OCI-LY1 (cell line): ENCODE results near the gene ARL8B.

Experiments used
- H2AFZ ChIP-seq: fragments of 200-600 bp; sonication (generic), shearing (Covaris generic); 2 replicates; pipeline ENCODE4 v1.6.0; 2014; ENCODE audit warnings: antibody characterized with exemption, mild to moderate bottlenecking, low read length
- H3F3A ChIP-seq: fragments of 200-600 bp; sonication (generic), shearing (Covaris generic); 2 replicates; pipeline ENCODE4 v1.6.0; 2014; ENCODE audit warnings: mild to moderate bottlenecking, antibody characterized with exemption, low read length, moderate library complexity; ENCODE audit not compliant: insufficient read depth
- H3K27ac ChIP-seq: fragments of 200-600 bp; sonication (generic); 2 replicates; pipeline ENCODE4 v1.5.1; 2014; ENCODE audit warnings: low read length, mixed run types, mild to moderate bottlenecking, low read depth; ENCODE audit not compliant: poor library complexity, severe bottlenecking
- H3K27me3 ChIP-seq: fragments of 200-600 bp; sonication (generic); 2 replicates; pipeline ENCODE4 v1.6.0; 2014; ENCODE audit warnings: antibody characterized with exemption, mild to moderate bottlenecking, low read length, moderate library complexity; ENCODE audit not compliant: insufficient read depth
- H3K36me3 ChIP-seq: fragments of 200-600 bp; sonication (generic); 2 replicates; pipeline ENCODE4 v1.6.1; 2014; ENCODE audit warnings: mild to moderate bottlenecking, antibody characterized with exemption, low read length, moderate library complexity, mixed read lengths; ENCODE audit not compliant: insufficient read depth
- H3K4me1 ChIP-seq: fragments of 200-600 bp; sonication (generic); 2 replicates; pipeline ENCODE4 v1.5.1; 2014; ENCODE audit warnings: mild to moderate bottlenecking, low read length, moderate library complexity; ENCODE audit not compliant: insufficient read depth, severe bottlenecking
- H3K4me2 ChIP-seq: fragments of 200-600 bp; sonication (generic), shearing (Covaris generic); 2 replicates; pipeline ENCODE4 v1.6.1; 2014; ENCODE audit warnings: low read length
- H3K4me3 ChIP-seq: fragments of 200-600 bp; sonication (generic); 2 replicates; pipeline ENCODE4 v1.5.1; 2014; ENCODE audit warnings: low read length, low read depth, mild to moderate bottlenecking, mixed read lengths; ENCODE audit not compliant: poor library complexity, severe bottlenecking
- H3K79me2 ChIP-seq: fragments of 200-600 bp; shearing (Covaris generic); 2 replicates; pipeline ENCODE4 v1.6.1; 2016; ENCODE audit warnings: mixed run types, low read length, mixed read lengths; ENCODE audit not compliant: insufficient read depth
- H3K9ac ChIP-seq: fragments of 200-600 bp; sonication (generic), shearing (Covaris generic); 2 replicates; pipeline ENCODE4 v1.6.1; 2014; ENCODE audit warnings: mild to moderate bottlenecking, low read length, mixed read lengths
- H3K9me2 ChIP-seq: fragments of 200-600 bp; sonication (generic), shearing (Covaris generic); 2 replicates; pipeline ENCODE4 v1.6.1; 2014; ENCODE audit warnings: low read depth, mild to moderate bottlenecking, low read length, mixed read lengths
- H3K9me3 ChIP-seq: fragments of 200-600 bp; shearing (Covaris generic); 2 replicates; pipeline ENCODE4 v1.6.1; 2014; ENCODE audit warnings: low read length, mixed read lengths
- H4K20me1 ChIP-seq: fragments of 200-600 bp; sonication (generic), shearing (Covaris generic); 2 replicates; pipeline ENCODE4 v1.6.0; 2016; ENCODE audit warnings: mild to moderate bottlenecking, low read length; ENCODE audit not compliant: insufficient read depth
- EZH2 ChIP-seq: fragments of 200-600 bp; sonication (generic), shearing (Covaris generic); IDR thresholded peaks from 2 replicates; pipeline ENCODE4 v1.8.0; 2017; ENCODE audit warnings: borderline replicate concordance, mixed run types, mild to moderate bottlenecking, antibody characterized with exemption, low read length, moderate library complexity, mixed read lengths
- TF ChIP-seq, protein P1 (sequence below): fragments of 200-600 bp; sonication (generic), shearing (Covaris generic); IDR thresholded peaks from 2 replicates; pipeline ENCODE4 v1.5.1; 2017; ENCODE audit warnings: mild to moderate bottlenecking, antibody characterized with exemption, low read length, moderate library complexity, mixed read lengths

The ARL8B gene

DNA sequence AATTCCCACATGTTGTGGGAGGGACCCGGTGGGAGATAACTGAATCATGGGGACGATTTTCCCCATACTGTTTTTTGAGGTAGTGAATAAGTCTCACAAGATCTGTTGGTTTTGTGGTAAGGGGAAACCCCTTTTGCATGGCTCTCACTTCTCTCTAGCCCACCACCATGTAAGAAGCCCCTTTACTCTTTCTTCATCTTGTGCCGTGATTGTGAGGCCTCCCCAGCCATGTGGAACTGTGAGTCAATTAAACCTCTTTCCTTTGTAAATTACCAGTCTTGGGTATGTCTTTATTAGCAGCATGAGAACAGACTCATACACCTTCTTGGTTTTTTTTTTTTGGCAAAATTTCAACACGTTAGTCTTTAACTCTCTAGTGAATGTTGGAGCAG is 18.1 kb downstream of the ARL8B start:
- TF ChIP-seq, protein P1, sequence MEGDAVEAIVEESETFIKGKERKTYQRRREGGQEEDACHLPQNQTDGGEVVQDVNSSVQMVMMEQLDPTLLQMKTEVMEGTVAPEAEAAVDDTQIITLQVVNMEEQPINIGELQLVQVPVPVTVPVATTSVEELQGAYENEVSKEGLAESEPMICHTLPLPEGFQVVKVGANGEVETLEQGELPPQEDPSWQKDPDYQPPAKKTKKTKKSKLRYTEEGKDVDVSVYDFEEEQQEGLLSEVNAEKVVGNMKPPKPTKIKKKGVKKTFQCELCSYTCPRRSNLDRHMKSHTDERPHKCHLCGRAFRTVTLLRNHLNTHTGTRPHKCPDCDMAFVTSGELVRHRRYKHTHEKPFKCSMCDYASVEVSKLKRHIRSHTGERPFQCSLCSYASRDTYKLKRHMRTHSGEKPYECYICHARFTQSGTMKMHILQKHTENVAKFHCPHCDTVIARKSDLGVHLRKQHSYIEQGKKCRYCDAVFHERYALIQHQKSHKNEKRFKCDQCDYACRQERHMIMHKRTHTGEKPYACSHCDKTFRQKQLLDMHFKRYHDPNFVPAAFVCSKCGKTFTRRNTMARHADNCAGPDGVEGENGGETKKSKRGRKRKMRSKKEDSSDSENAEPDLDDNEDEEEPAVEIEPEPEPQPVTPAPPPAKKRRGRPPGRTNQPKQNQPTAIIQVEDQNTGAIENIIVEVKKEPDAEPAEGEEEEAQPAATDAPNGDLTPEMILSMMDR = no peak
- TF ChIP-seq EZH2 = no peak
- H3K36me3 ChIP-seq = peaks cover 28% of the 10 kb centered on the region
- H3K27ac ChIP-seq = no peak overlapping the region

DNA sequence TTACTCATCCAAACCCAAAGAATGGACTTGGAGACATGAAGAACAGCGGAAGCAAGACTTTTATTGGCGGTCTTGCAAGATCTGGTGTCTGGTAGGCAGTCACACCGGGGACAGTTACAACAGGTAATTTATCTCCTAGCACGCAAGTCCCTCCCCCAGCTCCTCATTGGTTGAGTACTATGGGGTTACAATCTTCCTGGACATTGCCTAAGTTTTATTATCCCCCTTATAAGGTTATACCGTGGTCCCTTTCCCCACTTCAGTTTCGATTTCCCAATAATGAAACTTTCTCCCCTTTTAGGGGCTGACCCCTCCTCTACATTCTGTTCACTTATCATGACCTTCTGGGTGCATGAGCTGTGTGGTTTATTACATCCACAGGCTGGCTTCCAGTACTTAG is 18.7 kb downstream of the ARL8B start:
- TF ChIP-seq EZH2 = no peak
- TF ChIP-seq, protein P1 = no peak
- H3K4me1 ChIP-seq = peaks cover 39% of the 10 kb centered on the region
- peaks cover 31% of the 10 kb centered on the region for H3K36me3 ChIP-seq
- H3K9ac ChIP-seq = no peak overlapping the region
- H3K27ac ChIP-seq = no peak overlapping the region
- H2AFZ ChIP-seq = no peak overlapping the region
- H3F3A ChIP-seq = no peaks in the 10 kb centered on the region
- no peak overlapping the region for H3K4me3 ChIP-seq
- no peaks in the 10 kb centered on the region for H3K27me3 ChIP-seq
- 0 out of 2 replicates have a peak, but pooled peaks cover 1% of the 10 kb centered on the region for H3K9me3 ChIP-seq
- H3K9me2 ChIP-seq = no peaks in the 10 kb centered on the region
- no peaks in the 10 kb centered on the region for H4K20me1 ChIP-seq
- H3K79me2 ChIP-seq = peaks cover 84% of the 10 kb centered on the region
- no peak overlapping the region for H3K4me2 ChIP-seq

More for the DNA sequence above, 18.1 kb downstream of the ARL8B start:
- H3K4me1 ChIP-seq = peaks cover 39% of the 10 kb centered on the region
- peaks cover 80% of the 10 kb centered on the region for H3K79me2 ChIP-seq
- H3K4me3 ChIP-seq = no peak overlapping the region
- H4K20me1 ChIP-seq = no peaks in the 10 kb centered on the region
- no peak overlapping the region for H3K4me2 ChIP-seq
- H3K9me3 ChIP-seq = no peaks in the 10 kb centered on the region
- no peak overlapping the region for H3K9ac ChIP-seq
- no peak overlapping the region for H2AFZ ChIP-seq
- no peaks in the 10 kb centered on the region for H3K9me2 ChIP-seq
- no peaks in the 10 kb centered on the region for H3F3A ChIP-seq
- H3K27me3 ChIP-seq = no peaks in the 10 kb centered on the region

DNA sequence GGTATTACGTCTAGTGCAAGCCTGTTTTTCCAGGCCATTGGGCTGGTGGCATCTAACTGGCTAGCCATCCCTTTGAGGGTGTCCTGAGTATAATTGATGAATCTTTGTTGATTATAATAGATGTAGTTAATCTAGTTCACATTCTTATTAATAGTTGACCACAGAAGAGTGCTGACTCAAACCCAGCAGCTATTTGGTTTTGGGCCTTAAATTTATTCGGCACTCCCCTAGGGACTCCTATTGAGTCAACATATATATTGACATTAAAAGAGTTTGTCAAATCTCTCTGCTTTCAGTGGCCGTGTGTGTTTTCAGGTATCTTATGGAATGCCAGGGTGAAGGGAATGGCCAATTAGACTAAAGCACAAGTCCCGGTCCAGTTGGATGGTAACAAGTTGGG is 19.7 kb downstream of the ARL8B start:
- Histone ChIP-seq H3K9ac (no peak overlapping the region), H4K20me1 (no peaks in the 10 kb centered on the region), H3F3A (no peaks in the 10 kb centered on the region), H2AFZ (no peak overlapping the region), H3K79me2 (peaks cover 86% of the 10 kb centered on the region), H3K4me2 (no peak overlapping the region), H3K9me2 (no peaks in the 10 kb centered on the region), H3K27ac (no peak overlapping the region), H3K4me1 (peaks cover 32% of the 10 kb centered on the region), H3K4me3 (no peak overlapping the region), H3K36me3 (peaks cover 41% of the 10 kb centered on the region), H3K27me3 (no peaks in the 10 kb centered on the region), H3K9me3 (peaks cover 6% of the 10 kb centered on the region; the same call in 1 of the 2 replicates)
- TF ChIP-seq, protein P1 = no peak
- no peak for TF ChIP-seq EZH2
